IPS-18a (cell line): ENCODE results near the gene TOMM20.
"Not testable (repeated sequence)": the region's sequence is repeated elsewhere in the genome, so short reads cannot be mapped to it uniquely, and the experiment has no call there.

Source experiments
- H3K27ac ChIP-seq: one replicate; pipeline ENCODE4 v1.5.1; 2013; ENCODE audit warnings: low read length
- H3K27me3 ChIP-seq: one replicate; pipeline ENCODE4 v1.6.1; 2013; ENCODE audit warnings: mild to moderate bottlenecking, low read length; ENCODE audit not compliant: control insufficient read depth, insufficient read depth
- H3K36me3 ChIP-seq: one replicate; pipeline ENCODE4 v1.6.1; 2013; ENCODE audit warnings: low read depth, low read length; ENCODE audit not compliant: control insufficient read depth
- H3K4me1 ChIP-seq: one replicate; pipeline ENCODE4 v1.6.1; 2013; ENCODE audit warnings: low read depth, low read length; ENCODE audit not compliant: control insufficient read depth
- H3K4me3 ChIP-seq: one replicate; pipeline ENCODE4 v1.5.1; 2013; ENCODE audit warnings: low read length
- H3K9ac ChIP-seq: one replicate; pipeline ENCODE4 v1.6.1; 2013; ENCODE audit warnings: mild to moderate bottlenecking, low read length, moderate library complexity
- H3K9me3 ChIP-seq: one replicate; pipeline ENCODE4 v1.6.1; 2013; ENCODE audit warnings: low read depth, low read length; ENCODE audit not compliant: control insufficient read depth

Gene TOMM20

DNA sequence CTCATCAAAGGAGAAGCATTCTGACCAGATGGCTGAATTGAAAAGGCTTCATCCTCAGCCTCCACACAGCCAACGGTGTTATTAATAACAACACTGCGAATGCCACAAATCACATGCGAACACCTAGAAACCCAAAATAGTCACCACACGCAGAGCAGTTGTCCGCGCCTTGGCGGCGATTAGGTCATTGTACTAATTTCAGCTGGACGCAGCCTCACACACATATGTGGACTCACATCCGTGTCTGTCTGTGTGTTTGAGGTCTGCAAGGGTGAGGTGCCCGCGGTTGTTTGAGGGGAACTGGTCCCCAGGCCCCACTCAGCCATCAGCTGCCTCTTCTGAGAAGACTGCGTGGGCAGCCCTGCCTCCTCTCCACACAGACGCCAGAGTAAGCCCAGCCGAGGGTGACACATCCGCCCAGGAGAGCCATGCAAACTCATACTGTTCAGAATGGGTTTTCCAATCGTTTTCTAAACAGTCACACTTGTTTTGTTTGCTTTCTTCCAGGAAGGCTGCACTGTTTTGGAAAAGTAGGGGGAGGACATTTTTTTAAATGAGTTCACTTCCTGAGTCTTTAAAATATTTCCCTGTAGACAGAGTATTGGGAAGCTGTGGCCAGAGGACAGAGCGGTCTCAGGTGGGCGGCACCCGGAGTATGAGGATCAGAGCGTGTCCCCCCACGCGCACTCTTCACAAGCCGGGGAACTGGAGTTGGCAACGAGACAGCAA, 53.4 kb downstream of the TOMM20 start:
- Histone ChIP-seq H3K4me1 (no peaks in the 10 kb centered on the region), H3K4me3 (no peak overlapping the region), H3K36me3 (no peaks in the 10 kb centered on the region), H3K27me3 (no peaks in the 10 kb centered on the region), H3K27ac (no peak overlapping the region), H3K9me3 (no peaks in the 10 kb centered on the region), H3K9ac (no peak overlapping the region)

DNA sequence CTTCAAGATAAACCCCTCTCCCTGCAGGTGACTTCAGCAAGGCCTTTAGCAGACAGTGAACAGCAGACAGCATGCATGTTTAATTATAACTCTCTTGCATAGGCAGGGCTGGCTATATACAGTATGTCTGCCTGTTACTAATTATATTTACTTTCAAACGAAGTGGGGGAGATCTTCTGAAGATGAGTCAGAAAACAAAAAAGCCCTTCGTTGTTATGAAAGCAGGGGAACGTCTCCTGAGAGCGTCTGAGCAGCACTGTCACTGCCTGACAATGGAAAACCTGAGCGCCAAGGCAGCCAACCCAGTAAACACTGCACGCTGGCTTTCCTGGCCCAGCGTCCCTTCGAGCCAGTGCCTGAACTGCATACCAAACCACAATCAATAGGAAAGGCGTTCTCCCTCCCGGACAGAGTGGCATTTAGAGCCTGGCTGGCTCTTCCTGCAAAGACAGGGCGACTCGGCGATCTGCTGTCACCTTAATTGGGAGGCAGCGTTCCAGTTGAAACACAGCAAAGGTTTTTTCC, 54.1 kb downstream of the TOMM20 start:
- no peaks in the 10 kb centered on the region for H3K27me3 ChIP-seq
- no peaks in the 10 kb centered on the region for H3K36me3 ChIP-seq
- H3K9ac ChIP-seq: no peak overlapping the region
- H3K9me3 ChIP-seq: no peaks in the 10 kb centered on the region
- H3K4me3 ChIP-seq: no peak overlapping the region
- no peak overlapping the region for H3K27ac ChIP-seq
- H3K4me1 ChIP-seq: no peaks in the 10 kb centered on the region

DNA sequence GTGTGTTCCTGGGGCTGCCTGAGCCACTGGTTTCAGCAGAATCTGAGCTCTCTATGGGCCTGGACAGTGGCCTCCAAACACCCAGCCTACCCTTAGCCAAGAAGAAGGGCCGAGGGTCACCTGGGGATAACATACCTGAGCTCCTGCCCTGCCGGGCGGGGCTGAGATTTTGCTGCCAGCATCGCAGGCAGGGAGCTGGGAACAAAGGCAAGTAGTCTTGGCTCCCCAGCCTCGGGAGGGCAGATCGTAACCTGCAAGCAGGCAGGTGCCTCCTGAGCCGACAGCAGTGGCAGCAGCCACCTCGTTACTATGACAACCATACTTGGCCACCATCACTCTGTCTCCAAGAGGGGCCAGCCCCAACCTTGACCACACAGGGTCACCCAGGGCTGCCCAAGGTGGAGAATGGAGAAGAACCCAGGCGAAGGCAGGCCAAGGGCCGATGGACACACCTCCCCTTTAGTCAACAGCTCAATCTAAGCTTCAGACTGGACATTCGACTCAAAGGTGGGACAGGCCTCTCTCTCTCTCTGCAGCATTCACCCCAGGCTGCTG, 54.6 kb downstream of the TOMM20 start:
- no peaks in the 10 kb centered on the region for H3K9me3 ChIP-seq
- no peak overlapping the region for H3K9ac ChIP-seq
- no peaks in the 10 kb centered on the region for H3K36me3 ChIP-seq

DNA sequence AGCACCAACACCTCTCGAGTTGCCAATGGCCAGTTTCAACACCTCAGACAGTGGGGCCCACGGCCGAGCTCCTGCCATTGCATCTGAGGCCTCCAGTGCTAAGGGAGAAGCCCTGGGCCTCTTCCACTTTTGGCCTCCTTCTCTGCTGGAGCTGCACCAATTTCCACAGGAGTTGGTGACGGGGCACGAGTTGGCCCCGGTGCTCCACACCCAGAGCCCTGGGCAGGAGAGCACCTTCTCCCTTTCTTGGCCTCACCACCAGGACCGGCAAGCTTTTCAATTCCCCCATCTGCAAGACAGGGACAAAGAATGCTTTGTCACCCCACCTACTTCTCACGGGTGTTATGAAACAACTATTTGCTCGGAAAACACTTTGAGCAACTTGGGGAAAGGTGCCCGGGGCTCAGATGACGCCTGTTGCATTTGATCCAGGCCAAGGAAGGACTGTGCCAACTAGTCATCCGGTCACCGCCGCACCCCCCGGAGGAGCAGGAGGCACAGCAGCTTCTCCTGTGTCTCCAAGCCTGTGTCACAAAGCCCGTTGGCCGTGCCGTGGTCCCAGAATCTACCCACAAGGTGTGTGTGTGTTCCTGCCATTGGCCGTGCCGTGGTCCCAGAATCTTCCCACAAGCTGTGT, 55.2 kb downstream of the TOMM20 start:
- Histone ChIP-seq H3K4me3 (no peak overlapping the region), H3K27me3 (no peaks in the 10 kb centered on the region), H3K9ac (no peak overlapping the region), H3K9me3 (no peaks in the 10 kb centered on the region), H3K4me1 (no peaks in the 10 kb centered on the region), H3K27ac (no peak overlapping the region), H3K36me3 (no peaks in the 10 kb centered on the region)

More for the DNA sequence above, 54.6 kb downstream of the TOMM20 start:
- no peak overlapping the region for H3K27ac ChIP-seq
- no peaks in the 10 kb centered on the region for H3K4me1 ChIP-seq
- no peak overlapping the region for H3K4me3 ChIP-seq
- no peaks in the 10 kb centered on the region for H3K27me3 ChIP-seq

DNA sequence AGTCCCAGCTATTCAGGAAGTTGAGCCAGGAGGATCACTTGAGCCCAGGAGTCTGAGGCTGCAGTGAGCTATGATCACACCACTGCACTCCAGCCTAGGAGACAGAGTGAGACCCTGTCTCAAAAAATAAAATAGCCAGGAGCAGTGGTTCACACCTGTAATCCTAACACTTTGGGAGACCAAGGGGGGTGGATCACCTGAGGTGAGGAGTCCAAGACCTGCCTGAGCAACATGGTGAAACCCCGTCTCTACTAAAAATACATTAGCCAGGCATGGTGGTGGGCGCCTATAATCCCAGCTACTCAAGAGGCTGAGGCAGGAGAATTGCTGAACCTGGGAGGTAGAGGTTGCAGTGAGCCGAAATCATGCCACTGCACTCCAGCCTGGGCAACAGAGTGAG, 56.1 kb downstream of the TOMM20 start:
- H3K9ac ChIP-seq, H3K4me3 ChIP-seq, H3K36me3 ChIP-seq, H3K27me3 ChIP-seq, H3K27ac ChIP-seq, H3K9me3 ChIP-seq, H3K4me1 ChIP-seq: not testable (repeated sequence)

DNA sequence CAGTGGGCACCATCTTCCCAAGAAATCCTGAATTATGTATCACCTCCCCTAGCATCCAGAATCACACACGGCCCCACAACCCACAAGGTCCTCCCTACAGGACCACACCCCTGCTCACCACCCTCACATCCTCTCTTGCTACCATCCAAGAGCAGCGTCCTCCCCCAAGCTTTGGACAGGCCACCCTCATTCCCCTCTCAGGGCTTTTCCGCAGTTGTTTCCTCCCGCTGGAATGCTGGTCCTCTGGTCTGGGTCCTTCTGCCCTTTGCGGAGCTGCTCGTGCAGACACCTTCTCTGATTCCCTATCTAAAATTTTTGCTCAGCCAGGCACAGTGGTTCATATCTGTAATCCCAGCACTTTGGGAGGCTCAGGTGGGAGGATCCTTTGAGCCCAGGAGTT, 56.5 kb downstream of the TOMM20 start:
- H3K36me3 ChIP-seq: no peaks in the 10 kb centered on the region
- H3K4me1 ChIP-seq: no peaks in the 10 kb centered on the region
- no peak overlapping the region for H3K9ac ChIP-seq
- no peaks in the 10 kb centered on the region for H3K9me3 ChIP-seq
- no peak overlapping the region for H3K4me3 ChIP-seq
- no peak overlapping the region for H3K27ac ChIP-seq
- no peaks in the 10 kb centered on the region for H3K27me3 ChIP-seq

DNA sequence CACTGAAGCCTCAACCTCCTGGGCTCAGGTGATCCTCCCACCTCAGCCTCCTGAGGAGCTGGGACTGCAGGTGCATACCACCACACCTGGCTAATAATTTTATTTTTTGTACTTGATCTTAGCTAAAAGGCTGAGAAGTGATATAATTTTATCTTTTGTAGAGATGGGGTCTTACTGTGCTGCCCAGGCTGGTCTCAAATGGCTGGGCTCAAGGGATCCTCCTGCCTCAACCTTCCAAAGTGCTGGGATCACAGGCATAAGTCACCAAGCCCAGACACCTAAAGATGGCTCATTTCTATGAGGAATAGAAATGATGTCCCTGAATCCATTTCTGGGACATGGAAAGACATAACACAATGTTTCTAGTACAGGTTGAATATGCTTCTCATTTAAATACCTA, 57.8 kb downstream of the TOMM20 start:
- Histone ChIP-seq H3K27me3 (no peaks in the 10 kb centered on the region), H3K27ac (no peak overlapping the region), H3K4me1 (no peaks in the 10 kb centered on the region), H3K36me3 (no peaks in the 10 kb centered on the region), H3K4me3 (no peak overlapping the region), H3K9me3 (no peaks in the 10 kb centered on the region), H3K9ac (no peak overlapping the region)

DNA sequence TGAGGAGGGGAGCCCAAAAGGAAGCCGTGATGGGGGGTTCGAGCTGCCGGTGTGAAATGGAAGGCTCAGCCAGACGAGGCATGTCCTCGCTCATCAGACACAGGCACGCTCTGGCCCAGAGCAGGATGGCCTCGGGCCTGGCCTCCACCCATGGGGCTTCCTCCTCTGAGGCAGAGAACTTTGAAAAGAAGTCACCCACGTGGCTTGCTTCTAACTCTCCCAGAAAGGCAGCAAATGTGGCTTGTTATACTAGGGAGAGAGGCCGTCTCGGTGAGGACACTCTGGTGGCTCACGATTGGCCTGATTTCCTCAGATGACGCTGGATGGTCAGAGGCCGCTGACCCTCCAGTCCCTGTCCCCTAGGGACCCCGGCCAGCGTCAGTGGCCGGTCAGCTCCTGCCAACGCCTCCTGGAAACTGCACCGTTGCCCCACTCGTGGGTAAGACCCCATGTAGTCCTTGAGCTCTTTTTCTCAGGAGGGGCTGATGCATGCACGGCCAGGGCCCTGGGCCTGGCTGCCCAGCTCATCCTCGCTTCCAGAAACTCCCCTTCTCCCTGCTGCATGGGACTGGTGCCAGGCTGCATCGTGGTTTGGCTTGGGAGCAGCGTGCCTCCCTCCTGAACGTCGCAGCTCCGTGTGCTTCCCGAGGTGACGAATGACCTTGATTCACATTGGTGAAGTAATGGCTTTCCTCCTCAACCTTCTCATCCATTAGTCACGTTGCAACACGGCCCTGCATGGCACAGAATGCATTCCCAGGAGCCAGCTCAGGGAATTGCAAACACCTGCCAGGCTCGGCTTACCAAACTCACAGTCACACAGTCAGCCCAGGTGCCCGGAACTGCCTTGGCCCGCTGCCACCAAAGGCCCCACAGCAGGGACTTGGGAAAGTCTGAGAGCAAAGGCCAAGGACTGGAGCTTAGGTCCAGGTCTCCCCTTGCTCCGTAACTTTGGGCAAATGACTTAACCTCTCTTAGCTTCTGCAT, 58.8 kb downstream of the TOMM20 start:
- no peak overlapping the region for H3K9ac ChIP-seq
- H3K36me3 ChIP-seq: no peaks in the 10 kb centered on the region
- H3K27ac ChIP-seq: no peak overlapping the region
- no peaks in the 10 kb centered on the region for H3K4me1 ChIP-seq
- no peak overlapping the region for H3K4me3 ChIP-seq
- H3K27me3 ChIP-seq: no peaks in the 10 kb centered on the region
- H3K9me3 ChIP-seq: no peaks in the 10 kb centered on the region

DNA sequence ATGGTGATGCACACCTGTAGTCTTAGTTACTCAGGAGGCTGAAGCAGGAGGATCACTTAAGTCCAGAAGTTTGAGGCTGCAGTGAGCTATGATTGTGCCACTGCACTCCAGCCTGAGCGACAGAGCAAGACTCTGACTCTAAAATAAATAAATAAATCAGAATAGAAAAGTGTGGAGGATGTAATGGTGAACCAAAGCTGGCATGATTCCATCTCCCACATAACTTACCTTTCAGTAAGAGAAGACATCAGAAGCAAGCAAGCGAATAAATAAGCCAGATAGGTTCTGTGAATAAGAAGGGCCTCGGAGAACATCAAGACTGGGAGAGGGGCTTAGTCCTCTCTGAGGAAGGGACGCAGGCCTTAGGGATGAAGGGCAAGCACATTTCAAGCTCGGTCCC, 59.5 kb downstream of the TOMM20 start:
- H3K36me3 ChIP-seq: no peaks in the 10 kb centered on the region
- H3K27ac ChIP-seq: no peak overlapping the region
- H3K27me3 ChIP-seq: no peaks in the 10 kb centered on the region
- H3K4me3 ChIP-seq: no peak overlapping the region
- H3K9ac ChIP-seq: no peak overlapping the region
- H3K9me3 ChIP-seq: no peaks in the 10 kb centered on the region
- no peaks in the 10 kb centered on the region for H3K4me1 ChIP-seq

DNA sequence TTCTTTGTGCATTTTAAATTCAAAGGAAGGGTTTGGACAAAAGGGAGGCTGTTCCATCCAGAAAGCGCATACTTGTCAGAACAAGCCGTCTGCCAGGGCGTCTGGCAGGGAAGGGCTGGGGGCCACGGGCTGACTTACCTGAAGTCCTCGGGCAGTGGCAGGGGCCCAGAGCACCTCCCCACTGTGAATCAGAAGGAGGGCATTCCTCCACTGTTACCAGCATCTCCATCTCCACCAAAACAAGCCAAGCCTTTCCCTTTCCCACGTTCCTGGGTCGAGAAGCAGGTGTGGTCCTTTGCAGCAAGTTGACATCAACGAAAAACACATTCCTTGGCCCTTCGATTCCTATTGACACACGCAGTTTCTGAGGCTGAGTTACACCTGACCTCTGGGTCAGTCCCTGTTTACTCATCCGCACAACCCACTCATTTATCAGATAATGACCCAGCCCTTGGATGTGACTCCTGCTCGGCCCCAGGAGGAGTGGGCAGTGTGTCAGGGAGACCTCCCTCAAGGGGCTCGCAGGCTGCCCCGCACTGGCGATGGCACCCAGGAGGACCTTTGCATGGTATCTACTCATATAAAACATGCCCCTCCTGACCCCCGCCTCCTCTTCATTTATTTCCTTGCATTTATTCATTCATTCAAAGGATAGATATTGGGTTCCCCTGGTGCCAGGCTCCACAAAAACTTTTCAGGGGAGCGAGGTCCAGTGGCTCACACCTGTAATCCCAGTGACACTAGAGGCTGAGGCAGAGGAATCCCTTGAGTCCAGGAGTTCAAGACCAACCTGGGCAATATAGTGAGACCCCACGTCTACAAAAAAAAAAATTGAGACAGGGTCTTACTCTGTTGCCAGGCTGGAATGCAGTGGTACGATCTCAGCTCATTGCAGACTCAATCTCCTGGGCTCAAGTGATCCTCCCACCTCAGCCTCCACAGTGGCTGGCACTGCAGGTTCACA, 60.2 kb downstream of the TOMM20 start:
- Histone ChIP-seq H3K4me1 (no peaks in the 10 kb centered on the region), H3K36me3 (no peaks in the 10 kb centered on the region), H3K4me3 (no peak overlapping the region), H3K27me3 (no peaks in the 10 kb centered on the region), H3K27ac (no peak overlapping the region), H3K9ac (no peak overlapping the region), H3K9me3 (no peaks in the 10 kb centered on the region)
